HFFc6 (cell line): ENCODE data around the gene IRF2BPL. TPM values are rescaled to one million over a fixed set of nuclear protein-coding genes. Genes with fewer than 3 reads are reported as not detected.

Source experiments
- DNase-seq: peaks from one replicate; pipeline ENCODE4 v3.0.0-alpha.2; 2018
- H3K27ac Mint-ChIP-seq: 2 replicates; pipeline ENCODE4 v1.8.0; 2020; ENCODE audit warnings: mild to moderate bottlenecking, mixed read lengths
- H3K27me3 Mint-ChIP-seq: 2 replicates; pipeline ENCODE4 v1.8.0; 2021; ENCODE audit warnings: mild to moderate bottlenecking, moderate library complexity, mixed read lengths; ENCODE audit not compliant: insufficient read depth
- H3K36me3 Mint-ChIP-seq: 2 replicates; pipeline ENCODE4 v1.8.0; 2021; ENCODE audit warnings: low read depth, mixed read lengths
- H3K4me1 Mint-ChIP-seq: 2 replicates; pipeline ENCODE4 v1.8.0; 2020; ENCODE audit warnings: low read depth, mixed read lengths
- H3K4me3 Mint-ChIP-seq: 2 replicates; pipeline ENCODE4 v1.8.0; 2020; ENCODE audit warnings: mild to moderate bottlenecking, moderate library complexity, mixed read lengths
- H3K9me3 Mint-ChIP-seq: 2 replicates; pipeline ENCODE4 v1.8.0; 2020; ENCODE audit warnings: mild to moderate bottlenecking, mixed read lengths
- total RNA-seq, 6 experiments: library from RNA; stranded (reverse); fragmentation: NEBNext Ultra II Directional; extraction: Animal tissue kit (Norgen Biotek cat#: 25700); gene quantifications; 2 replicates in 1 of 6; 3 replicates in 5 of 6; pipeline ENCODE4 v1.2.3, GENCODE V29; 2021
- TF ChIP-seq, protein P1 (sequence below): fragments of 200-600 bp; sonication (generic); IDR thresholded peaks from 2 replicates; pipeline ENCODE4 v1.5.0; 2021; ENCODE audit warnings: antibody characterized with exemption, mild to moderate bottlenecking

The IRF2BPL gene
- total RNA-seq, 6 experiments from 2014 or later: 37.1 to 46.3 (median 38.3) TPM

DNA sequence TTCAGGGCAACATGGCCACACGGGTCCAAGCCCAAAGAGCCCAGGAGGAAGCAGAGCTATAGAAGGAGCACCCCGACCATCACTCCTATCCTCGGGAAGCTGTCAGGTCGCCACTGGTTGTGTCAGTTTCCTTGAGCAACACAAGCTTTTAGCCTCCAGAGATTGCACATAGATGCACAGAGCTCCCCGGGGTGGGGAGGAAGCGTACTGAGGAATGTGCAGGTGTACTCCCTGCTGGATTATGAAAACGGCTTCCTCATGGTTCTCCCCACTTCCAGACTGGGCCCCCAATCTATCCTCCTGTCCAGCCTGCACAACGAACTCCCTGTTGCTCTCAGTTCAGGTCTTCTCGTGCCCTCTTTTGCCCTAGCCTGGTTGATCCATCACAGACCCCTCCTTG is 30.3 kb upstream of the IRF2BPL start:
- TF ChIP-seq, protein P1, sequence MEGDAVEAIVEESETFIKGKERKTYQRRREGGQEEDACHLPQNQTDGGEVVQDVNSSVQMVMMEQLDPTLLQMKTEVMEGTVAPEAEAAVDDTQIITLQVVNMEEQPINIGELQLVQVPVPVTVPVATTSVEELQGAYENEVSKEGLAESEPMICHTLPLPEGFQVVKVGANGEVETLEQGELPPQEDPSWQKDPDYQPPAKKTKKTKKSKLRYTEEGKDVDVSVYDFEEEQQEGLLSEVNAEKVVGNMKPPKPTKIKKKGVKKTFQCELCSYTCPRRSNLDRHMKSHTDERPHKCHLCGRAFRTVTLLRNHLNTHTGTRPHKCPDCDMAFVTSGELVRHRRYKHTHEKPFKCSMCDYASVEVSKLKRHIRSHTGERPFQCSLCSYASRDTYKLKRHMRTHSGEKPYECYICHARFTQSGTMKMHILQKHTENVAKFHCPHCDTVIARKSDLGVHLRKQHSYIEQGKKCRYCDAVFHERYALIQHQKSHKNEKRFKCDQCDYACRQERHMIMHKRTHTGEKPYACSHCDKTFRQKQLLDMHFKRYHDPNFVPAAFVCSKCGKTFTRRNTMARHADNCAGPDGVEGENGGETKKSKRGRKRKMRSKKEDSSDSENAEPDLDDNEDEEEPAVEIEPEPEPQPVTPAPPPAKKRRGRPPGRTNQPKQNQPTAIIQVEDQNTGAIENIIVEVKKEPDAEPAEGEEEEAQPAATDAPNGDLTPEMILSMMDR: no peak
- Mint-ChIP-seq H3K27ac (peak overlapping the region; percentile 98), H3K9me3 (peaks cover 6% of the 10 kb centered on the region), H3K27me3 (peaks cover 4% of the 10 kb centered on the region), H3K4me1 (peaks cover 15% of the 10 kb centered on the region), H3K4me3 (peak overlapping the region; percentile 68; the same call in 1 of the 2 replicates), H3K36me3 (peaks cover 3% of the 10 kb centered on the region; the same call in 1 of the 2 replicates)
- DNase-seq: no peak

DNA sequence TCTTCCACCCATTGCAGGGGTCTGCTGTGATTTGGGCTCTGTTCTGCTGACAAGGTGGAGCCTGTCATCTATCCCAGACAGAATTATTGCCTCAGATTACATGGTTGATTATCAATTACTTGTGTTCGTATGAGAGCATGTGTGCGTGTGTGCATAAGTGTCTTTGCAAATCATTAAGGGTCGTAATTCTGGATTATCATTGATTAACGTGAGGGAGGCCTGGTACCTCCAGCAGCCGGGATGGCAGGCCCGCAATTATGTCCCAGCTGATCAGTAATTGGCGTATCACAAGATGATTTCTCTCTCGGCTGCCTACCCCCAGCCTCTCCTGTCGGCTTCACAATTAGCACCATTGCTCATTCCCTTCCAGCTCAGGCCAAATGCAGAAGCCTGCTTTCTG is 29.6 kb upstream of the IRF2BPL start:
- peaks cover 3% of the 10 kb centered on the region; the same call in 1 of the 2 replicates for H3K36me3 Mint-ChIP-seq
- H3K4me1 Mint-ChIP-seq: peaks cover 15% of the 10 kb centered on the region
- DNase-seq: no peak
- peaks cover 4% of the 10 kb centered on the region for H3K27me3 Mint-ChIP-seq
- no peak overlapping the region for H3K4me3 Mint-ChIP-seq
- TF ChIP-seq, protein P1: no peak
- H3K27ac Mint-ChIP-seq: no peak overlapping the region
- peaks cover 6% of the 10 kb centered on the region for H3K9me3 Mint-ChIP-seq

DNA sequence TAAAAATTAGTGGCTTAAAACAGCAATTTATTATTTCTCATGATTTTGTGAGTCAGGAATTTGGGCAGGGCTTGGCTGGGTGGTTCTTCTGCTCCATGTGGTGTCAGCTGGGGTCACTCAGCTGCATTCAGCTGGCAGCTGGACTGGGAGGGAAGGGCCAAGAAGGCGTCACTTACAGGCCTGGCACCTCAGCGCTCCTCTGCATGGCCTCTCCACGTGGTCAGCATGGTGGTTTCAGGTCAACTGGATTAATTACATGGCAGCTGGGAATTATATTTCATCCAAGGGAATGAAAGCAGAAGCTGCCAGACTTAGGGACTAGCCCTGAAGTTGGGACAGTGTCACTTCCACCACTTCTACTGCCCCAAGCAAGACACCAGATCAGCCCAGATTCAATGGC is 27.5 kb upstream of the IRF2BPL start:
- Mint-ChIP-seq H3K9me3 (peaks cover 6% of the 10 kb centered on the region), H3K4me3 (no peak overlapping the region), H3K36me3 (peaks cover 3% of the 10 kb centered on the region; the same call in 1 of the 2 replicates), H3K27me3 (peaks cover 4% of the 10 kb centered on the region), H3K4me1 (peaks cover 27% of the 10 kb centered on the region), H3K27ac (no peak overlapping the region)
- TF ChIP-seq, protein P1: no peak
- DNase-seq: no peak

DNA sequence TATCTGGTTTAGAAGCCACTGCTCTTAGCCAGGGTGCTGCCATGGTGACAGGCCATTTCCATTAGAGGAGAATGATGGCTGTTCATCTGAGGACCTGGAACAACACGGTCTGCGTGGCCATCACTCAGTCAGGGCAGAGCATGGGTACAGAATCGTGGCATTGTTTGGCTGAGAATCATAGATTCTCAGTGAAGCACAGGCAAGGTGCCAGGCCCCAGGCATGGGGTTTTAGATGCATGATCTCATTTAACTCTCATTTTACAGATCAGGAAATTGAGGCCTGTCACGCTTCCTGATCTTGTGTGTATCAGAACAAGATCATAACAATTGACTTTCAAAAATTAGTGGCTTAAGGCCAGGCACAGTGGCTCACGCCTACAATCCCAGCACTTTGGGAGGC is 26.8 kb upstream of the IRF2BPL start:
- TF ChIP-seq, protein P1: no peak
- Mint-ChIP-seq H3K27ac (no peak overlapping the region), H3K4me3 (no peak overlapping the region), H3K9me3 (peaks cover 6% of the 10 kb centered on the region), H3K4me1 (peaks cover 29% of the 10 kb centered on the region), H3K27me3 (peaks cover 4% of the 10 kb centered on the region), H3K36me3 (peaks cover 3% of the 10 kb centered on the region; the same call in 1 of the 2 replicates)
- no peak for DNase-seq

DNA sequence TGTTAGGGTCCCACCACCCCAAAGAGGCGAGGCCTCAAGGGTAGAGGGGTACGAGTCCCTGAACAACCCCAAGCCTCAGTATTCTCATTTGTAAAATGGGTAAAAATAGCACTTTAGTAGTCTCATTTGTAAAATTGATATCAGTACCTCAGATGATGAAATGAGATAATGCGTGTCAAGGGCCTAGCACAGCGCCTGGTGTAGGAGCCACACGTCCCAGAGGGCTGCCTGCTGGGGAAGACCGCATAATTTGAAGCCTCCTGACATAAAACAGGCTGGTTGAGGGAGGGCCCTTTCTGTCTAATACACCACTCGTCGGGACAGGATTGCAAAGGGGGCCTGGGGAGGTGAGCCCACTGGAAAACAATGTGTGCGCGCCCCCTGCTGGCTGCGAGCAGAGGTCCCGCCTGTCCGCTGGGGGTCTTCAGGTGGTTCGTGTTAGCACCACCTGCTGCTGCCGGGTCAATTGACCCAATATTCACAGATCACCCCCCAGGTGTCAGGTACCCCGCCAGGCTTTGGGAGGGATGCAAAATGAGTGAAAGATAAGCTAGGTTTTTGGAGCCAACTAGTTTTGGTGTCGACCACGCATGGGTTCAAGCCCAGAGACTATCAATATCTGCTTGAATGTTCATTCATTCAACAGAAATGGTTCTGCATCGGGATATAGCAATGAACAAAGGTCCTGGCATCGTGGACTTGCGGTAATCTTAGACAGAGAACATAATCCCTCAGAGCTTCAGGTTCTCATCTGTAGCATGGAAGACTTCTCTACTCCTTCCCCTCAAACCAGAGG is 24.7 kb upstream of the IRF2BPL start:
- DNase-seq: no peak
- peaks cover 14% of the 10 kb centered on the region; the same call in 1 of the 2 replicates for H3K4me1 Mint-ChIP-seq

More for the DNA sequence above, 24.7 kb upstream of the IRF2BPL start:
- Mint-ChIP-seq H3K9me3 (peaks cover 6% of the 10 kb centered on the region), H3K27ac (no peak overlapping the region), H3K4me3 (no peak overlapping the region), H3K27me3 (peaks cover 1% of the 10 kb centered on the region), H3K36me3 (peaks cover 3% of the 10 kb centered on the region; the same call in 1 of the 2 replicates)
- TF ChIP-seq, protein P1: peak; percentile 98
